ENCODE results near the gene DDX1. TPM values are rescaled to one million over a fixed set of nuclear protein-coding genes. Genes with fewer than 3 reads are reported as not detected.

Gene DDX1
- total and polyA plus RNA-seq, 12 donors = 39.4 to 122 (median 77.2) TPM

- WGBS, 4 donors = 50 to 73% (median 59%) methylated on average over 1 of the region's 1 CpG
- TF ChIP-seq POLR2A (IDR thresholded peaks at IDR 0.05) (no peak), CTCF (IDR thresholded peaks at IDR 0.05) (no peak)
Observed at GRCh38 chr2:15579641-15580040, 12.0 kb upstream of the DDX1 start.

GRCh38 chr2:15580451-15580850 lies 11.2 kb upstream of the DDX1 start:
- TF ChIP-seq POLR2A (IDR thresholded peaks at IDR 0.05) = no peak
- TF ChIP-seq CTCF (IDR thresholded peaks at IDR 0.05) = no peak
- intact Hi-C loops (cut with DNase I) = no loop called here
- H3K27me3 ChIP-seq = no peaks in the 10 kb centered on the region
- DNase-seq = no peak
- no peaks in the 10 kb centered on the region for H3K36me3 ChIP-seq (replicated peaks in 1 of 2)
- H3K4me3 ChIP-seq = no peak overlapping the region
- no peak overlapping the region for H3K27ac ChIP-seq
- no peaks in the 10 kb centered on the region for H3K9me3 ChIP-seq (replicated peaks in 1 of 3)
- H3K4me1 ChIP-seq (replicated peaks in 1 of 2) = no peaks in the 10 kb centered on the region
- 75 to 89% (median 84%) methylated on average over 2 of the region's 2 CpGs for WGBS, 4 donors

More at GRCh38 chr2:15579641-15580040, 12.0 kb upstream of the DDX1 start:
- Histone ChIP-seq H3K27me3 (no peaks in the 10 kb centered on the region), H3K4me3 (no peak overlapping the region), H3K4me1 (replicated peaks in 1 of 2) (no peaks in the 10 kb centered on the region), H3K9me3 (replicated peaks in 1 of 3) (no peaks in the 10 kb centered on the region), H3K36me3 (replicated peaks in 1 of 2) (no peaks in the 10 kb centered on the region), H3K27ac (no peak overlapping the region)
- no peak for DNase-seq
- intact Hi-C loops (cut with DNase I) = no loop called here

GRCh38 chr2:15582710-15583357 lies 8.8 kb upstream of the DDX1 start:
- no peaks in the 10 kb centered on the region for H3K4me1 ChIP-seq (replicated peaks in 1 of 2)
- DNase-seq = no peak
- H3K4me3 ChIP-seq = no peak overlapping the region
- no peaks in the 10 kb centered on the region for H3K9me3 ChIP-seq (replicated peaks in 1 of 3)
- no peak overlapping the region for H3K27ac ChIP-seq
- TF ChIP-seq POLR2A (IDR thresholded peaks at IDR 0.05) = no peak
- TF ChIP-seq CTCF (IDR thresholded peaks at IDR 0.05) = no peak
- WGBS, 4 donors = 35 to 61% (median 51%) methylated on average over 12 to 15 of the region's 15 CpGs
- no peaks in the 10 kb centered on the region for H3K27me3 ChIP-seq
- no peaks in the 10 kb centered on the region for H3K36me3 ChIP-seq (replicated peaks in 1 of 2)
- intact Hi-C loops (cut with DNase I) = no loop called here

- no peaks in the 10 kb centered on the region for H3K9me3 ChIP-seq (replicated peaks in 1 of 3)
- intact Hi-C loops (cut with DNase I) = no loop called here
- H3K36me3 ChIP-seq (replicated peaks in 1 of 2) = no peaks in the 10 kb centered on the region
- no peaks in the 10 kb centered on the region for H3K27me3 ChIP-seq
- TF ChIP-seq POLR2A (IDR thresholded peaks at IDR 0.05) = no peak
- no peak for TF ChIP-seq CTCF (IDR thresholded peaks at IDR 0.05)
- H3K4me1 ChIP-seq (replicated peaks in 1 of 2) = no peaks in the 10 kb centered on the region
- no peak overlapping the region for H3K27ac ChIP-seq
- no peak overlapping the region for H3K4me3 ChIP-seq
- DNase-seq = no peak
- 57 to 100% (median 70%) methylated on average over 1 of the region's 1 CpG for whole genome bisulfite sequencing, 4 donors
Observed at GRCh38 chr2:15583826-15584225, 7.8 kb upstream of the DDX1 start.

Measured in adrenal gland (tissue), 12 donors.